NCI-H1436 treated with DMSO at 0.1 percent for 48 hours (cell line): ENCODE data around the gene BCAR3.
"Not testable (repeated sequence)": the region's sequence is repeated elsewhere in the genome, so short reads cannot be mapped to it uniquely, and the experiment has no call there.

ENCODE experiments used
- DNase-seq: peaks from one replicate; lab custom pipeline; 2025; lab: John Stamatoyannopoulos, UW

The BCAR3 gene

GRCh38 chr1:93597709-93598108 is 83.9 kb downstream of the BCAR3 start:
- DNase-seq = no peak

- DNase-seq = no peak
Measured at GRCh38 chr1:93596329-93597089, 85.1 kb downstream of the BCAR3 start.

GRCh38 chr1:93595743-93596142 is 85.9 kb downstream of the BCAR3 start:
- DNase-seq = no peak

- no peak for DNase-seq
Measured at GRCh38 chr1:93595266-93595665, 86.4 kb downstream of the BCAR3 start.

- no peak for DNase-seq
Measured at GRCh38 chr1:93594603-93594880, 87.1 kb downstream of the BCAR3 start.

- DNase-seq = no peak
Measured at GRCh38 chr1:93593854-93594602, 87.6 kb downstream of the BCAR3 start.

GRCh38 chr1:93592551-93592949 is 89.1 kb downstream of the BCAR3 start:
- DNase-seq = no peak

- peak; percentile 84 for DNase-seq
Measured at GRCh38 chr1:93591676-93592550, 89.7 kb downstream of the BCAR3 start.

- not testable (repeated sequence) for DNase-seq
Measured at GRCh38 chr1:93591291-93591675, 90.4 kb downstream of the BCAR3 start.

GRCh38 chr1:93588955-93589354 is 92.7 kb downstream of the BCAR3 start:
- DNase-seq = no peak

- DNase-seq = no peak
Measured at GRCh38 chr1:93588206-93588605, 93.4 kb downstream of the BCAR3 start.

GRCh38 chr1:93587354-93587753 is 94.3 kb downstream of the BCAR3 start:
- DNase-seq = no peak

- no peak for DNase-seq
Measured at GRCh38 chr1:93585059-93585966, 96.3 kb downstream of the BCAR3 start.

GRCh38 chr1:93584261-93585003 is 97.2 kb downstream of the BCAR3 start:
- DNase-seq = no peak

- no peak for DNase-seq
Measured at GRCh38 chr1:93581917-93582850, 99.5 kb downstream of the BCAR3 start.

- DNase-seq = no peak
Measured at GRCh38 chr1:93579891-93580290, 101.7 kb downstream of the BCAR3 start.

GRCh38 chr1:93578911-93579825 is 102.5 kb downstream of the BCAR3 start:
- no peak for DNase-seq

- DNase-seq = no peak
Measured at GRCh38 chr1:93578433-93578830, 103.2 kb downstream of the BCAR3 start.
